Neural cell (in vitro differentiated cells): ENCODE results near the gene CCDC124. TPM values are rescaled to one million over a fixed set of nuclear protein-coding genes. Genes with fewer than 3 reads are reported as not detected.

Experiments
- H2AFZ ChIP-seq: fragments of 200-600, 300-800 bp; sonication (generic), shearing (Covaris generic); 2 replicates; pipeline ENCODE4 v1.6.0; 2014; ENCODE audit warnings: low read depth, mild to moderate bottlenecking, antibody characterized with exemption, low read length, moderate library complexity
- H3F3A ChIP-seq: fragments of 200-600 bp; shearing (Covaris generic); 2 replicates; pipeline ENCODE4 v1.6.1; 2016; ENCODE audit warnings: mild to moderate bottlenecking, moderate library complexity, mixed read lengths, antibody characterized with exemption, low read length; ENCODE audit not compliant: insufficient read depth, poor library complexity, severe bottlenecking
- H3K27ac ChIP-seq: fragments of 200-600, 300-800 bp; sonication (generic), shearing (Covaris generic); 2 replicates; pipeline ENCODE4 v1.5.1; 2014; ENCODE audit warnings: mild to moderate bottlenecking, low read length, moderate library complexity
- H3K27me3 ChIP-seq: fragments of 300-800, 200-600 bp; sonication (generic), shearing (Covaris generic); 2 replicates; pipeline ENCODE4 v1.6.0; 2014; ENCODE audit warnings: mild to moderate bottlenecking, low read depth, low read length, moderate library complexity; ENCODE audit not compliant: insufficient read depth
- H3K36me3 ChIP-seq: fragments of 300-800, 200-600 bp; sonication (generic), shearing (Covaris generic); 2 replicates; pipeline ENCODE4 v1.5.1; 2014; ENCODE audit warnings: mild to moderate bottlenecking, antibody characterized with exemption, low read length, moderate library complexity; ENCODE audit not compliant: insufficient read depth
- H3K4me2 ChIP-seq: fragments of 300-800, 200-600 bp; sonication (generic), shearing (Covaris generic); 2 replicates; pipeline ENCODE4 v1.6.0; 2014; ENCODE audit warnings: mild to moderate bottlenecking, low read length
- H3K4me3 ChIP-seq: fragments of 300-800, 200-600 bp; sonication (generic), shearing (Covaris generic); 2 replicates; pipeline ENCODE4 v1.5.1; 2014; ENCODE audit warnings: mild to moderate bottlenecking, low read length, moderate library complexity
- H3K79me2 ChIP-seq: fragments of 200-600 bp; shearing (Covaris generic); replicated peaks from 2 replicates; pipeline ENCODE4 v1.6.0; 2014; ENCODE audit warnings: mild to moderate bottlenecking, low read length, moderate library complexity; ENCODE audit not compliant: insufficient read depth
- H3K9ac ChIP-seq: fragments of 300-800, 200-600 bp; sonication (generic), shearing (Covaris generic); 2 replicates; pipeline ENCODE4 v1.6.1; 2016; ENCODE audit warnings: mild to moderate bottlenecking, low read length, mixed read lengths
- H3K9me2 ChIP-seq: fragments of 200-600 bp; shearing (Covaris generic); 2 replicates; pipeline ENCODE4 v1.6.1; 2016; ENCODE audit warnings: mild to moderate bottlenecking, low read length, mixed read lengths; ENCODE audit not compliant: insufficient read depth
- H3K9me3 ChIP-seq: fragments of 200-600, 300-800 bp; sonication (generic), shearing (Covaris generic); 2 replicates; pipeline ENCODE4 v1.6.1; 2016; ENCODE audit warnings: mild to moderate bottlenecking, mixed run types, low read length, moderate library complexity, mixed read lengths
- H4K20me1 ChIP-seq: fragments of 200-600 bp; shearing (Covaris generic); 2 replicates; pipeline ENCODE4 v1.6.1; 2016; ENCODE audit warnings: mild to moderate bottlenecking, mixed run types; ENCODE audit not compliant: insufficient read depth
- EP300 ChIP-seq: fragments of 450-650 bp; conservative IDR thresholded peaks from 2 replicates; pipeline ENCODE4 v1.6.1; 2014; ENCODE audit warnings: antibody characterized with exemption, mild to moderate bottlenecking, moderate library complexity; ENCODE audit not compliant: poor library complexity, severe bottlenecking
- EZH2 ChIP-seq: fragments of 200-600, 300-800 bp; shearing (Covaris generic), sonication (generic); IDR thresholded peaks from 2 replicates; pipeline ENCODE4 v1.6.1; 2014; ENCODE audit warnings: antibody characterized with exemption, low read length, borderline replicate concordance, mild to moderate bottlenecking; ENCODE audit not compliant: insufficient read depth, poor library complexity, severe bottlenecking
- MXI1 ChIP-seq: fragments of 450-650 bp; conservative IDR thresholded peaks from 2 replicates; pipeline ENCODE4 v1.6.1; 2014; ENCODE audit warnings: antibody characterized with exemption, mild to moderate bottlenecking; ENCODE audit not compliant: poor library complexity, severe bottlenecking
- POLR2AphosphoS5 ChIP-seq: IDR thresholded peaks from 2 replicates; pipeline ENCODE4 v1.6.1; 2012
- RAD21 ChIP-seq: fragments of 450-650 bp; conservative IDR thresholded peaks from 2 replicates; pipeline ENCODE4 v1.6.1; 2014; ENCODE audit warnings: antibody characterized with exemption, mild to moderate bottlenecking, moderate library complexity
- SMC3 ChIP-seq: fragments of 450-650 bp; conservative IDR thresholded peaks from 2 replicates; pipeline ENCODE4 v1.6.1; 2014; ENCODE audit warnings: antibody characterized with exemption, mild to moderate bottlenecking, moderate library complexity; ENCODE audit not compliant: poor library complexity
- TAF1 ChIP-seq: IDR thresholded peaks from 2 replicates; pipeline ENCODE4 v1.6.1; 2012; ENCODE audit warnings: low read depth
- polyA plus RNA-seq: library from polyadenylated mRNA; depleted of rRNA; stranded (reverse); fragments of >200 nt; gene quantifications from 2 replicates; pipeline ENCODE4 v1.2.3, GENCODE V29; 2014
- TF ChIP-seq, protein P1 (sequence below): IDR thresholded peaks from 2 replicates; pipeline ENCODE4 v1.6.1; 2012; ENCODE audit warnings: borderline replicate concordance
- TF ChIP-seq, protein P2 (sequence below): fragments of 450-650 bp; IDR thresholded peaks from 2 replicates; pipeline ENCODE4 v1.5.1; 2014; ENCODE audit warnings: antibody characterized with exemption, mild to moderate bottlenecking, moderate library complexity; ENCODE audit not compliant: poor library complexity, severe bottlenecking

Gene CCDC124
- polyA plus RNA-seq, 1 donor from 2014 or later = 31.0 TPM

DNA sequence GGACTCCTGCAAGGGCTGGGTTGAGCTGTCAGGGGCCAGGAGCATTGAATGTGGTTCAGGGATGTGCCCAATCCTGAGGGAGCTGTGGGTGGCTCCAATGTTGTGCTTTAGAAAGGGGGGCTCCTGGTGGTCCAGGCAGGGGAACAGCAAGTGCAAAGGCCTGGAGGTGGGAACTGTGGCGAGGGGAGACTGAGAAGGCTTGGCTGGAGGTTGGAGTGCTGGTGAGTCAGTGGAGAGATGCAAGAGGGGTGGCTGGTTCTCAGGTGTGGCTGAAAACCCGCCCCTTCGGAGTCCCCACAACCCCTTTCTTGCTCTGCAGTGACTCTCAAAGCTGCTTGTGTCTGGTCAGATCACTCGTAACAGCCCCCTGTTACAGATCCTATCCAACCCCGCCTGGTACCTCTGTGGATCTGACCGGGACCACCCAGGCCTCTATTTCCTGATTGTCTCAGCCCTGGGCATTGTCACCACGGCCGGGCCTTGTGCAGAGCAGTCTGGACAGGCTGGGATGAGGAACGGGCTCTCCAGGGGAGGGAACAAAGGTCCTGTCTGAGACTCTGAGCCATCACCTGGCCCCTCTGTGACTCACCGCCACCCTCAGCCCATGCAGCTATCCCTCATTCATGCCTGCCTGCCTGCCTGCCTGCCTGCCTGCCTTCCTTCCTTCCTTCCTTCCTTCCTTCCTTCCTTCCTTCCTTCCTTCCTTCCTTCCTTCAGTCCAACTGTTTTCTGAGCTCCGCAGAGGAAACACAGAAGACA lies 32.7 kb downstream of the CCDC124 start:
- no peak overlapping the region for H3K4me2 ChIP-seq
- no peak overlapping the region for H2AFZ ChIP-seq
- no peaks in the 10 kb centered on the region for H4K20me1 ChIP-seq
- TF ChIP-seq, protein P1, sequence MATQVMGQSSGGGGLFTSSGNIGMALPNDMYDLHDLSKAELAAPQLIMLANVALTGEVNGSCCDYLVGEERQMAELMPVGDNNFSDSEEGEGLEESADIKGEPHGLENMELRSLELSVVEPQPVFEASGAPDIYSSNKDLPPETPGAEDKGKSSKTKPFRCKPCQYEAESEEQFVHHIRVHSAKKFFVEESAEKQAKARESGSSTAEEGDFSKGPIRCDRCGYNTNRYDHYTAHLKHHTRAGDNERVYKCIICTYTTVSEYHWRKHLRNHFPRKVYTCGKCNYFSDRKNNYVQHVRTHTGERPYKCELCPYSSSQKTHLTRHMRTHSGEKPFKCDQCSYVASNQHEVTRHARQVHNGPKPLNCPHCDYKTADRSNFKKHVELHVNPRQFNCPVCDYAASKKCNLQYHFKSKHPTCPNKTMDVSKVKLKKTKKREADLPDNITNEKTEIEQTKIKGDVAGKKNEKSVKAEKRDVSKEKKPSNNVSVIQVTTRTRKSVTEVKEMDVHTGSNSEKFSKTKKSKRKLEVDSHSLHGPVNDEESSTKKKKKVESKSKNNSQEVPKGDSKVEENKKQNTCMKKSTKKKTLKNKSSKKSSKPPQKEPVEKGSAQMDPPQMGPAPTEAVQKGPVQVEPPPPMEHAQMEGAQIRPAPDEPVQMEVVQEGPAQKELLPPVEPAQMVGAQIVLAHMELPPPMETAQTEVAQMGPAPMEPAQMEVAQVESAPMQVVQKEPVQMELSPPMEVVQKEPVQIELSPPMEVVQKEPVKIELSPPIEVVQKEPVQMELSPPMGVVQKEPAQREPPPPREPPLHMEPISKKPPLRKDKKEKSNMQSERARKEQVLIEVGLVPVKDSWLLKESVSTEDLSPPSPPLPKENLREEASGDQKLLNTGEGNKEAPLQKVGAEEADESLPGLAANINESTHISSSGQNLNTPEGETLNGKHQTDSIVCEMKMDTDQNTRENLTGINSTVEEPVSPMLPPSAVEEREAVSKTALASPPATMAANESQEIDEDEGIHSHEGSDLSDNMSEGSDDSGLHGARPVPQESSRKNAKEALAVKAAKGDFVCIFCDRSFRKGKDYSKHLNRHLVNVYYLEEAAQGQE = no peak
- TF ChIP-seq EP300 (no peak), POLR2AphosphoS5 (no peak), MXI1 (no peak), RAD21 (no peak), SMC3 (no peak), TAF1 (no peak), EZH2 (no peak)
- TF ChIP-seq, protein P2, sequence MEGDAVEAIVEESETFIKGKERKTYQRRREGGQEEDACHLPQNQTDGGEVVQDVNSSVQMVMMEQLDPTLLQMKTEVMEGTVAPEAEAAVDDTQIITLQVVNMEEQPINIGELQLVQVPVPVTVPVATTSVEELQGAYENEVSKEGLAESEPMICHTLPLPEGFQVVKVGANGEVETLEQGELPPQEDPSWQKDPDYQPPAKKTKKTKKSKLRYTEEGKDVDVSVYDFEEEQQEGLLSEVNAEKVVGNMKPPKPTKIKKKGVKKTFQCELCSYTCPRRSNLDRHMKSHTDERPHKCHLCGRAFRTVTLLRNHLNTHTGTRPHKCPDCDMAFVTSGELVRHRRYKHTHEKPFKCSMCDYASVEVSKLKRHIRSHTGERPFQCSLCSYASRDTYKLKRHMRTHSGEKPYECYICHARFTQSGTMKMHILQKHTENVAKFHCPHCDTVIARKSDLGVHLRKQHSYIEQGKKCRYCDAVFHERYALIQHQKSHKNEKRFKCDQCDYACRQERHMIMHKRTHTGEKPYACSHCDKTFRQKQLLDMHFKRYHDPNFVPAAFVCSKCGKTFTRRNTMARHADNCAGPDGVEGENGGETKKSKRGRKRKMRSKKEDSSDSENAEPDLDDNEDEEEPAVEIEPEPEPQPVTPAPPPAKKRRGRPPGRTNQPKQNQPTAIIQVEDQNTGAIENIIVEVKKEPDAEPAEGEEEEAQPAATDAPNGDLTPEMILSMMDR = no peak
- no peaks in the 10 kb centered on the region for H3F3A ChIP-seq
- H3K4me3 ChIP-seq = no peak overlapping the region
- no peaks in the 10 kb centered on the region for H3K36me3 ChIP-seq
- H3K9ac ChIP-seq = no peak overlapping the region
- H3K27ac ChIP-seq = no peak overlapping the region
- no peaks in the 10 kb centered on the region for H3K27me3 ChIP-seq
- H3K9me3 ChIP-seq = no peaks in the 10 kb centered on the region
- no peaks in the 10 kb centered on the region for H3K79me2 ChIP-seq
- H3K9me2 ChIP-seq = no peaks in the 10 kb centered on the region

DNA sequence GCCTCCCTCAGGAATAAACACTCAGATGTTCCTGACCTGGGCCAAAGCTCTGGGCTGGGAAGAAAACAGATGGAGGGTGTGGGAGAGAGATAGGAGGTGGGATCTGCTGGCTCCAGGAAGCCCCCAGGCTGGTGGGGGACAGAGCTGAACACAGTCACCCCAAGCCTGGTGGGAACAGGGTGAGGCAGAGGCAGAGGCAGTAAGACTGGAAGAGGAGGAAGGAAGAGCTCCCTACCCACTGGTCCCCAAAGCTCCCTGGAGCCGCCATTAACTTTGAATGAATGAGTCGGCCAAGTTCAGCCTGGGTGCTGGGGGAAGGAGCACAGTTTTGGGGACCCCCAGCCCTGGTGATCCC lies 33.3 kb downstream of the CCDC124 start:
- TF ChIP-seq, protein P1 = no peak
- TF ChIP-seq EP300 = no peak
- no peak for TF ChIP-seq RAD21
- no peak for TF ChIP-seq EZH2
- TF ChIP-seq MXI1 = no peak
- TF ChIP-seq SMC3 = no peak
- TF ChIP-seq, protein P2 = no peak
- no peak for TF ChIP-seq TAF1
- TF ChIP-seq POLR2AphosphoS5 = no peak
- H3K36me3 ChIP-seq = no peaks in the 10 kb centered on the region
- H3K9me3 ChIP-seq = no peaks in the 10 kb centered on the region
- H4K20me1 ChIP-seq = no peaks in the 10 kb centered on the region
- H3K27me3 ChIP-seq = no peaks in the 10 kb centered on the region
- H2AFZ ChIP-seq = no peak overlapping the region
- no peak overlapping the region for H3K4me2 ChIP-seq
- H3K4me3 ChIP-seq = no peak overlapping the region
- no peak overlapping the region for H3K27ac ChIP-seq
- H3K9ac ChIP-seq = no peak overlapping the region
- H3K79me2 ChIP-seq = no peaks in the 10 kb centered on the region
- H3F3A ChIP-seq = no peaks in the 10 kb centered on the region
- H3K9me2 ChIP-seq = no peaks in the 10 kb centered on the region
